GM12874 (cell line): ENCODE results near the gene ADRB2.

Source experiments
- CTCF ChIP-seq: IDR thresholded peaks from 2 replicates; pipeline ENCODE4 v1.5.1; 2011; ENCODE audit warnings: low read depth, mild to moderate bottlenecking, control low read depth, low read length, moderate library complexity; ENCODE audit not compliant: insufficient read depth

ADRB2 gene

GRCh38 chr5:148847456-148847855 is 21.0 kb downstream of the ADRB2 start:
- no peak for TF ChIP-seq CTCF

- TF ChIP-seq CTCF = no peak
These were observed 22.1 kb downstream of the ADRB2 start for GRCh38 chr5:148848393-148849031.

GRCh38 chr5:148849461-148849860 is 23.1 kb downstream of the ADRB2 start:
- TF ChIP-seq CTCF = no peak

- no peak for TF ChIP-seq CTCF
These were observed 24.4 kb downstream of the ADRB2 start for GRCh38 chr5:148850836-148851235.

DNA sequence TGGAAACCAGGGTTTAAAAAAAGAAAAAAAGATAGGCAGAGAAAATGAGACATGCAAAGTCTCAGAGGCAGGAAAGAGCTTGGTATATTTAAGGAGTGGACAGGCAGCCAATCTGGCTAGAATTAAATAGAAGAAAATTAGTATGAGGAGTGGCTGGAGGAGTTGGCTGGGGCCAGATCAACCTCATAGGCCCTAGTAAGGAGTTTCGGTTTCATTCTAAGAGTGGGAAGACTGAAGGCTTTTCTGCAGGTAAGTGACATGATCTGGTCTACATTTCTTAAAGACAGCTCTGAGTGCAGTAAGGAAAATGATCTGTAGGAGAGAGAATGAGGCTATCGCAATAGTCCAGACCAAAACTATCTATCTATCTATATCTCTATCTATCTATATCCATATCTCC is 27.5 kb downstream of the ADRB2 start:
- no peak for TF ChIP-seq CTCF

DNA sequence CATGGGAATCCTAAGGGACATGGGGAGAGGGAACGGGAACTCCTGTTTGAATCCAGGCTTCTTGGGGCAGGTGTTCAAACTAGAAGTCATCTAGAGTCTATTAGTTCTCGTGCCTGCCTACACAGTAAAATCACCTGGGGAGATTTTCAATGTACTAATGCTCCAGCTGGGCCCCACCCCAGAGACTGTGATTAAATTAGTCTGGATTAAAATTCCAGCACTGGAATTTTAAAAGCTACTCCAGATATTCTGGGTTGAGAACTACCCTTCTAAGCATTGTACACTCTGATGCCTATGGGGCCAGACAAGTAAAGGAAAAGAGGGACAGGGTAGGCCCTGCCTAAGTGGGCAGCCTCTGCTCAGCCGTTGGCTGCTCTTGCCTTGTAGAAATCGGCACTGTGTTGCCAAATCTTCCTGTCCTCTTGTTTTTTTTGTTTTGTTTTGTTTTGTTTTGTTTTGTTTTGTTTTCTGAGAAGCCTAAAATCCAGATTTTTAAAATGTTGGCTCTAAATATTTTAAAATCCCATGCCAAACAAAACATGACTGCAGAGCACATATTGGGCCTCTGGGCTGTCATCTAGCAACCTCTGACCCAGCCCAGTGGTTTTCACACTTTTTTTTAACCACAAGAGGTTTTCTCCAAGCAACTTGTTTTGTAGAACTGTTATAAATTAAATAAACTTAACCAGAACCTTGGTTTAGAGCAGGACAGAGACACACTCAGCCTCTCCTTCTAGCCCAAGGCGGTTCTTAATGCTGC is 29.0 kb downstream of the ADRB2 start:
- no peak for TF ChIP-seq CTCF

DNA sequence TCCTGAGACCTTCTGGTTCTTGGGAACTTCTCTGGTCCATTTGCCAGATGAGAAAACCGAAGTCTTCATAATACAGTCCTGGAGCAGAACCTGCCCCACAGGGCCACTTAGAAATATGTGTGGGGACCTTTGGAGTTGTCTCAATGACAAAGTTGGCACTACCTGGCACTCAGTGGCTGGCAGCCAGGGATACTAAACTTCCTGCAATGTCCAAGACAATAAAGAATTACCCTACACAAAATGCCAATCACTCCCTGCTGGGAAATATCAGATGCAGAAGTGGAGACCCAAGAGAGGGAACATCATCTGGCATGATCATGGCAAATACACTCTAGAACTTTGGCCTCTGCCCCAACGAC is 29.6 kb downstream of the ADRB2 start:
- no peak for TF ChIP-seq CTCF
